Mesothelial cell of epicardium (in vitro differentiated cells): ENCODE measurements around the gene EIF2S2. TPM values are rescaled to one million over a fixed set of nuclear protein-coding genes. Genes with fewer than 3 reads are reported as not detected.
A peak's percentile ranks its signal among the peaks of the same experiment; 100 is the strongest.

Experiments
- DNase-seq, 2 experiments: peaks; one replicate each; pipeline ENCODE4 v3.0.0; 2021; ENCODE audit warnings: low spot score in 2 of 2; ENCODE audit not compliant: unreplicated experiment in 2 of 2
- H3K27ac Mint-ChIP-seq: 2 replicates; pipeline ENCODE4 v1.8.0; 2021; ENCODE audit warnings: mixed read lengths
- H3K27me3 Mint-ChIP-seq: 2 replicates; pipeline ENCODE4 v1.8.0; 2021; ENCODE audit warnings: low read depth, mixed read lengths
- H3K36me3 Mint-ChIP-seq: 2 replicates; pipeline ENCODE4 v1.8.0; 2021; ENCODE audit warnings: mixed read lengths
- H3K4me1 Mint-ChIP-seq: 2 replicates; pipeline ENCODE4 v1.8.0; 2021; ENCODE audit warnings: mixed read lengths
- H3K4me3 Mint-ChIP-seq: 2 replicates; pipeline ENCODE4 v1.8.0; 2021; ENCODE audit warnings: mild to moderate bottlenecking, moderate library complexity, mixed read lengths
- H3K9me3 Mint-ChIP-seq: 2 replicates; pipeline ENCODE4 v1.8.0; 2021; ENCODE audit warnings: mixed read lengths
- total RNA-seq: library from RNA; stranded (reverse); gene quantifications from 3 replicates; pipeline ENCODE4 v1.2.1, GENCODE V29; 2021
- TF ChIP-seq, protein P1 (sequence below): fragments of 200-600 bp; sonication (generic); IDR thresholded peaks from one replicate; pipeline ENCODE4 v1.5.0; 2021; ENCODE audit warnings: antibody characterized with exemption; ENCODE audit not compliant: unreplicated experiment

The EIF2S2 gene
- total RNA-seq, 1 donor from 2014 or later, result 45.5 TPM

DNA sequence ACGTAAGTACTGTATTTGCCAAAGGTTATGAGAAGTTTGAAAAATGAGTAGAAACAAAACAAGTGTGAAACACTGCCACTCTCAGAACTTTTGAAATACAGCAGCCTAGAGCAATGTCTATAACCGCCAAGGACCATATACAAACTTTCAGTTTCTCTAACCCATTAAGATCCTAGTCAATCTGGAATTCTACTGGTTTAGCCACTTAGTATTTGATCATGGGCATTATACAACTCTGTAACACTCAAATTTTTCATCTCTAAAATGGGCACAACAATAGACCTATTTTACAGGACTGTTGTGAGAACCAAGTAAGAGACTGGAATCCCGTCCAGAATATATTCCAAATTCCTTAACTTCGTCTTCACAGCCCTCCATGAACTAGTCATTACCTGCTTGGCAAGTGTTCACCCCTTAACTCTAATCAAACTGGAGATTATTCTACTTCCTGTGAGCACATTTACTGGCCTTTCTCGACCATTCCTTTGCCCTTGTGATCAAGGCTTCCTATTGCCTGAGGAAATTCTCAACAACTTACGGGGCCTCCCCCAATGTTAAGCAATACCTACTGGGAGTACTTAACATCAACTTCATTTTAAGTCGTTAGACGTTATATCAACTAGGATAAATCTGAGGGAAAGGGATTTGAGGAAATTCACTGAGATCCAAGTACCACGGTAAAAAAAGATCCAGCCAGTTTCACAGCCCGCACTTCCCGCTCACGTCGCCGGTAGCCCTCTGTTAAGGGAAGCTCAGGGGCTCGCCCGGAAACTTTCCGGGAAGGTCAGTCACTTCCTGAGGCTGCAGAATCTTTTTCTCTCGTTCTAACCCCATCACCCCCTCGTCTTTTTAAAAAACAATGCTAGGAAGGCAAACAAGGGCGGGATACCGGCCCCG lies 1.1 kb downstream of the EIF2S2 start:
- H3K4me1 Mint-ChIP-seq, result peaks cover 33% of the 10 kb centered on the region
- TF ChIP-seq, protein P1, sequence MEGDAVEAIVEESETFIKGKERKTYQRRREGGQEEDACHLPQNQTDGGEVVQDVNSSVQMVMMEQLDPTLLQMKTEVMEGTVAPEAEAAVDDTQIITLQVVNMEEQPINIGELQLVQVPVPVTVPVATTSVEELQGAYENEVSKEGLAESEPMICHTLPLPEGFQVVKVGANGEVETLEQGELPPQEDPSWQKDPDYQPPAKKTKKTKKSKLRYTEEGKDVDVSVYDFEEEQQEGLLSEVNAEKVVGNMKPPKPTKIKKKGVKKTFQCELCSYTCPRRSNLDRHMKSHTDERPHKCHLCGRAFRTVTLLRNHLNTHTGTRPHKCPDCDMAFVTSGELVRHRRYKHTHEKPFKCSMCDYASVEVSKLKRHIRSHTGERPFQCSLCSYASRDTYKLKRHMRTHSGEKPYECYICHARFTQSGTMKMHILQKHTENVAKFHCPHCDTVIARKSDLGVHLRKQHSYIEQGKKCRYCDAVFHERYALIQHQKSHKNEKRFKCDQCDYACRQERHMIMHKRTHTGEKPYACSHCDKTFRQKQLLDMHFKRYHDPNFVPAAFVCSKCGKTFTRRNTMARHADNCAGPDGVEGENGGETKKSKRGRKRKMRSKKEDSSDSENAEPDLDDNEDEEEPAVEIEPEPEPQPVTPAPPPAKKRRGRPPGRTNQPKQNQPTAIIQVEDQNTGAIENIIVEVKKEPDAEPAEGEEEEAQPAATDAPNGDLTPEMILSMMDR, result no peak
- H3K9me3 Mint-ChIP-seq, result no peaks in the 10 kb centered on the region
- peak in 1 of 2 experiments; percentile 40 for DNase-seq
- peak overlapping the region; percentile 93 for H3K27ac Mint-ChIP-seq
- H3K36me3 Mint-ChIP-seq, result peaks cover 6% of the 10 kb centered on the region
- H3K4me3 Mint-ChIP-seq, result peak overlapping the region; percentile 97
- no peaks in the 10 kb centered on the region for H3K27me3 Mint-ChIP-seq

DNA sequence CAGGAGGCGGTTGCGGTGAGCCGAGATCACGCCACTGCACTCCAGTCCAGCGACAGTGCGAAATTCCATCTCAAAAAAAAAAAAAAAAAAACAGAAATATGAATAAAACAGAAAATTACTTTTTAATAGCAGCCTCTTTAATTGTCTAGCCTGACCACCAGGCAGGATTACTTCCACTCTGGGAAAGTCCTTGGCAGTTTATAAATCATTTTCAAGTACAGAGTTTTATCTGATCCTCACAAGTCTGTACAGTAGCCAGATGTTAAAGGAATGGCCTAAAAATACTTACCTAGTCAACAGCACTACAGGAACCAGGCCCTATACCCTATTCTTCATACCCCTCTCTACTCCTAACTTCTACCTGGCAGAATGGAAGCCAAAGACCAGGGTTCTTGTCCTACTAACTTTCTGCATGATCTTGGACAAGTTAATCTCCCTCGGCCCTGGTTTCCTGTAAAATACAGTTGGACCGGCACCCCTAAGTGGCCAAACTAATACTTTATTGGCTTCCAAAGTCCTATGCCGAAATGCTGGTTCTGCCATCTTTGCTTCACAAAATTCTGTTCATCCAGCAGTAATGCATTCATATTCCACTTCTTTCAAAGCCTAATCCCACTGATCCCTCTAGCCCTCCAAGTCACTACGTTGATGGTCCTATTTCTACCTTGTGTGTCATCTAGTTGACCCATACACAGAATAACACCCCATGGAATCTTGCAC lies 1.9 kb downstream of the EIF2S2 start:
- Mint-ChIP-seq H3K4me1 (peaks cover 33% of the 10 kb centered on the region), H3K27me3 (no peaks in the 10 kb centered on the region), H3K9me3 (no peaks in the 10 kb centered on the region), H3K36me3 (peaks cover 11% of the 10 kb centered on the region), H3K4me3 (peak overlapping the region; percentile 97), H3K27ac (peak overlapping the region; percentile 93)
- DNase-seq, result no peak
- TF ChIP-seq, protein P1, result no peak

DNA sequence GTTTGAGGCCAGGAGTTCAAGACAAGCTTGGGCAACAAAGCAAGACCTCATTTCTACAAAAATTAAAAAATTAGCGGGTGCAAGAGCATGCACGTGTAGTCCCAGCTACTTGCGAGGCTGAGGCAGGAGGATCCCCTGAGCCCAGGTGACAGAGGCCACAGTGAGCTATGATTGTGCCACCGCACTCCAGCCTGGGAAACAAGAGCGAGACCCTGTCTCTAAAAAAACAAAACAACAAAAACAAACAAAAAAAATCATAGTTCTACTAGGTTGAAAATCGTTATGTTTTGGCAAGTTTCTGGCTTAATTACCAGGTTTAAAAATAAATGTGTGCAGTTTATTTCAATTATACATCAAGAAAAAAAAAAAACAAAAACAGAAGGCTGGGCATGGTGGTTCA lies 2.6 kb downstream of the EIF2S2 start:
- Mint-ChIP-seq H3K4me1 (peaks cover 33% of the 10 kb centered on the region), H3K36me3 (peaks cover 16% of the 10 kb centered on the region), H3K9me3 (no peaks in the 10 kb centered on the region), H3K27me3 (no peaks in the 10 kb centered on the region), H3K27ac (peak overlapping the region; percentile 71), H3K4me3 (peak overlapping the region; percentile 28)
- no peak for DNase-seq
- TF ChIP-seq, protein P1, result no peak

DNA sequence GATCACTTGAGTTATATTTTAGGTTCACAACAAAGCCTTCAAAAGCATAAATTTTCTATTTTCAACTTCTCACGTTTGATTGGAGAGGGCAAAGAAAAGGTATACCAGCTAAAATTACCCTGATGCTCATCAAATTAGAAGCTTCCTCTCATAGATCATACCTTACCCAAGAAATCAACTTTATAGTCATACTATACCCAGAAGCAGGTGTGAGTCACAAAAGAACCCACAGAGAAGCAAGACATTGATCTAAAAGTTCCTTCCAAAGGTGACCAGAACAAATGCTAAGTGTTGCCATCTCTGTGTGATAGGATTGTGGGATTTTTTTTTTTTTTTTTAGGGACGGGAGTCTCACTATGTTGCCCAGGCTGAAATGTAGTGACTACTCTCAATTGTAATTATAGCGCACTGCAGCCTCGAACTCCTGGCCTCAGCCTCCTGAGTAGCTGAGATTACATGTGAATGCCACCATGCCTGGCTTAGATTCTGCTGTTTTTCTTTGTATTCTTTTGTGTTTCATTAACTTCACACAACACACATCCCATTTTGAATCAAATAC lies 3.3 kb downstream of the EIF2S2 start:
- no peak for DNase-seq
- H3K4me3 Mint-ChIP-seq, result no peak overlapping the region
- peaks cover 33% of the 10 kb centered on the region for H3K4me1 Mint-ChIP-seq
- peaks cover 22% of the 10 kb centered on the region for H3K36me3 Mint-ChIP-seq
- H3K9me3 Mint-ChIP-seq, result no peaks in the 10 kb centered on the region
- TF ChIP-seq, protein P1, result no peak
- peak overlapping the region; percentile 34 for H3K27ac Mint-ChIP-seq
- H3K27me3 Mint-ChIP-seq, result no peaks in the 10 kb centered on the region

DNA sequence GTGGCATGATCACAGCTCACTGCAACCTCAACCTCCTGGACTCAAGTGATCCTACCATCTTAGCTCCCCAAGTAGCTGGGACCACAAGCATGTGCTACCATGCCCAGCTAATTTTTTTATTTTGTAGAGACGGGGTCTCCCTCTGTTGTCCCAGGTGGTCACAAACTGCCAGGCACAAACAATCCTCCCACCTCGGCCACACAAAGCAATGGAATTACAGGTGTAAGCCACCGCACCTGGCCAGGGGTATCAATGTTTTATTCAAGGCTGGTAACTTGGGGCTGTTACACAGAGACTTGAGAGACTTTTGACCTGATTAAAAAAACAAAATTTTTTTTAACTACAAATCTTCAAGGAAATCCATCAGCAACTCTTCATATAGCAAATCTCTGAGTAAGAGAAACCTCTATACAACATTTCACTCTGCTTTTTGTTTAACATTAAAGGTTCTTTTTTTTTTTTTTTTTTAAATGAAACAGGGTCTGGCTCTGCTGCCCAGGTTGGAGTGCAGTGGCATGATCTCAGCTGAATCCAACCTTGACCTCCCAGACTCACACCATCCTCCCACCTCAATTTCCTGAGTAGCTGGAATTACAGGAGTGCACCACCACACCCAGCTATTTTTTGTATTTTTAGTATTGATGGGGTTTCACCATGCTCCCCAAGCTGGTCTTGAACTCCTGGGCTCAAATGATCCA lies 5.9 kb downstream of the EIF2S2 start:
- peaks cover 29% of the 10 kb centered on the region for H3K4me1 Mint-ChIP-seq
- H3K36me3 Mint-ChIP-seq, result peaks cover 40% of the 10 kb centered on the region
- no peak overlapping the region for H3K4me3 Mint-ChIP-seq
- TF ChIP-seq, protein P1, result no peak
- H3K27ac Mint-ChIP-seq, result no peak overlapping the region
- H3K9me3 Mint-ChIP-seq, result no peaks in the 10 kb centered on the region
- no peaks in the 10 kb centered on the region for H3K27me3 Mint-ChIP-seq
- no peak for DNase-seq
